Pancreas (tissue), 10 donors: Measurements from ENCODE around the gene RGS3. TPM values are rescaled to one million over a fixed set of nuclear protein-coding genes. Genes with fewer than 3 reads are reported as not detected.

Experiments used
- ATAC-seq, 4 donors: fragments of 200-7000 bp; cut with Tn5 transposase; one replicate each; pipeline versions ENCODE4 v1.8.0 to v1.9.1; 2020; ENCODE audit warnings: mild to moderate bottlenecking in 4 of 4, moderate library complexity in 4 of 4
- DNase-seq, 6 donors: peaks; one replicate each; pipeline ENCODE4 v3.0.0-alpha.2; 2020
- FAIRE-seq: peaks from 2 replicates; lab custom pipeline; 2012; peaks lifted over from hg19 to GRCh38; lab: Jason Lieb, UNC
- H3K27ac ChIP-seq, 4 donors: fragments of 200-600 bp; sonication (generic); 1 replicate in 3 of 4; 2 replicates in 1 of 4; pipeline versions ENCODE4 v1.5.0 to v1.8.0; 2020
- H3K27me3 ChIP-seq, 4 donors: fragments of 200-600 bp; one replicate each; pipeline ENCODE4 v1.8.0; 2021
- H3K36me3 ChIP-seq, 3 donors: fragments of 200-600 bp; sonication (generic) in 1 of 3; one replicate each; pipeline versions ENCODE4 v1.5.0 to v1.8.0; 2020 to 2021
- H3K4me1 ChIP-seq, 3 donors: fragments of 200-600 bp; one replicate each; pipeline ENCODE4 v1.8.0; 2021
- H3K4me3 ChIP-seq, 4 donors: fragments of 200-600 bp; sonication (generic) in 2 of 4; one replicate each; pipeline versions ENCODE4 v1.5.0 to v1.8.0; 2020 to 2021
- H3K9me3 ChIP-seq, 4 donors: fragments of 200-600 bp; one replicate each; pipeline ENCODE4 v1.8.0; 2021
- CTCF ChIP-seq, 4 donors: fragments of 200-600 bp; sonication (generic) in 3 of 4; IDR thresholded peaks; one replicate each; pipeline versions ENCODE4 v1.5.0 to v1.8.0; 2021; ENCODE audit warnings: antibody characterized with exemption in 4 of 4
- WGBS, 2 donors: extraction: QIAGEN DNeasy Blood & Tissue Kit; methylation state at CpG; one replicate each; pipeline ENCODE4 v1.1.7; 2013; 5-methylcytosine and 5-hydroxymethylcytosine counted together
- intact Hi-C, 3 donors: fragments of 100-400 bp; cut with DNase I; formaldehyde crosslinking; loops; one replicate each; pipeline versions ENCODE4 v1.11.1 to v1.14.2; 2022
- polyA plus RNA-seq, 2 donors: library from polyadenylated mRNA; stranded (reverse); fragments of 200-250 nt; gene quantifications; one replicate each; pipeline ENCODE4 v1.2.3, GENCODE V29; 2013
- total RNA-seq, 6 donors: library from RNA; stranded (reverse); fragmentation: NEBNext Ultra II Directional in 4 of 6; extraction: Animal tissue kit (Norgen Biotek cat#: 25700) in 4 of 6; gene quantifications; one replicate each; pipeline versions ENCODE4 v1.2.1 to v1.2.4, GENCODE V29; 2021 to 2023
- donor health status: healthy with polysubstance abuse.
- donor health status: DM: no; HTN: no; CAD: no; lungs with moderate emphysema.
- donor health status: DM: no; HTN: no; CAD: no.
- donor health status: control.
- donor health status: control.
- donor health status: Bipolar disorder and iron deficiency.
- donor health status: DM: yes; HTN: yes; CAD: no.
- donor health status: DM: no; HTN: no; CAD: no.
- donor health status: DM: no; HTN: no; CAD: no.
- donor health status: DM: yes; HTN: yes; CAD: no.

Gene RGS3
- total and polyA plus RNA-seq, 8 donors: 18.3 to 55.3 (median 32.6) TPM

GRCh38 chr9:113616621-113617496 is 153.3 kb downstream of the RGS3 start:
- H3K36me3 ChIP-seq: no peaks in the 10 kb centered on the region
- no peak overlapping the region for H3K4me3 ChIP-seq
- no peak for FAIRE-seq
- intact Hi-C loops: no loop called here
- H3K4me1 ChIP-seq: peaks cover 4 to 10% (median 7%) of the 10 kb centered on the region in 3 donors
- 82 to 86% methylated on average over 16 of the region's 16 CpGs for WGBS, 2 donors
- ATAC-seq: no peak
- H3K27ac ChIP-seq: no peak overlapping the region
- no peaks in the 10 kb centered on the region for H3K27me3 ChIP-seq
- H3K9me3 ChIP-seq: no peaks in the 10 kb centered on the region
- TF ChIP-seq CTCF (IDR thresholded peaks at IDR 0.05): no peak
- peak in 1 of 6 donors; percentile 44 for DNase-seq

GRCh38 chr9:113617550-113617949 is 154.0 kb downstream of the RGS3 start:
- DNase-seq: peak in 1 of 6 donors; percentile 8
- Histone ChIP-seq H3K27me3 (no peaks in the 10 kb centered on the region), H3K4me3 (no peak overlapping the region), H3K27ac (no peak overlapping the region), H3K36me3 (no peaks in the 10 kb centered on the region), H3K4me1 (peaks cover 4 to 12% (median 10%) of the 10 kb centered on the region in 3 donors), H3K9me3 (no peaks in the 10 kb centered on the region)
- FAIRE-seq: no peak
- ATAC-seq: no peak
- 85 to 86% methylated on average over 6 of the region's 6 CpGs for WGBS, 2 donors
- no peak for TF ChIP-seq CTCF (IDR thresholded peaks at IDR 0.05)
- intact Hi-C loops: no loop called here

- Histone ChIP-seq H3K27ac (peak overlapping the region in 3 of 4 donors; percentile 60 to 87 (median 86)), H3K36me3 (no peaks in the 10 kb centered on the region), H3K9me3 (no peaks in the 10 kb centered on the region), H3K4me1 (peaks cover 4 to 12% (median 10%) of the 10 kb centered on the region in 3 donors), H3K4me3 (no peak overlapping the region), H3K27me3 (no peaks in the 10 kb centered on the region)
- DNase-seq (peak in 1 of 6 donors; percentile 14), FAIRE-seq (no peak), ATAC-seq (no peak)
- intact Hi-C loops: no loop called here
- 74 to 82% methylated on average over 7 of the region's 7 CpGs for whole genome bisulfite sequencing, 2 donors
- TF ChIP-seq CTCF (IDR thresholded peaks at IDR 0.05): no peak
Measured at GRCh38 chr9:113618836-113619490, 155.4 kb downstream of the RGS3 start.

GRCh38 chr9:113619491-113620376 is 156.2 kb downstream of the RGS3 start:
- peak in 4 of 6 donors; percentile 34 to 63 (median 46) for DNase-seq
- 42 to 50% methylated on average over 12 of the region's 12 CpGs for WGBS, 2 donors
- FAIRE-seq: no peak
- H3K27me3 ChIP-seq: no peaks in the 10 kb centered on the region
- TF ChIP-seq CTCF (IDR thresholded peaks at IDR 0.05): no peak
- peak overlapping the region; percentile 60 to 87 (median 83) for H3K27ac ChIP-seq
- intact Hi-C loops: no loop called here
- ATAC-seq: peak; percentile 46 to 63 (median 58)
- no peaks in the 10 kb centered on the region for H3K36me3 ChIP-seq
- no peaks in the 10 kb centered on the region for H3K9me3 ChIP-seq
- peaks cover 4 to 12% (median 10%) of the 10 kb centered on the region in 3 donors for H3K4me1 ChIP-seq
- H3K4me3 ChIP-seq: peak overlapping the region in 1 of 4 donors; percentile 19
